Mesenteric fat pad (tissue), 1 donor: Measurements from ENCODE around the gene TMEM91. TPM values are rescaled to one million over a fixed set of nuclear protein-coding genes. Genes with fewer than 3 reads are reported as not detected.
A peak's percentile ranks its signal among the peaks of the same experiment; 100 is the strongest.
"Not testable (repeated sequence)": the region's sequence is repeated elsewhere in the genome, so short reads cannot be mapped to it uniquely, and the experiment has no call there.

Experiments
- DNase-seq: peaks from one replicate; pipeline ENCODE4 v3.0.0-alpha.2; 2020; ENCODE audit warnings: low spot score
- long read RNA-seq: library from polyadenylated mRNA; unstranded; transcript quantifications from one replicate; pipeline ENCODE4 v2.0.0, GENCODE V29; 2020
- total RNA-seq: library from RNA; stranded (reverse); fragmentation: NEBNext Ultra II Directional; extraction: Animal tissue kit (Norgen Biotek cat#: 25700); gene quantifications from one replicate; pipeline ENCODE4 v1.2.1, GENCODE V29; 2021
- donor health status: DM: yes; HTN: yes; CAD: no.

The TMEM91 gene
- 10.0 TPM for total RNA-seq
- long read RNA-seq, transcript TMEM91-210 (3 exons, 1,610 nt), result major isoform, 9 of 18 reads
- long read RNA-seq, partial matches to known transcripts, result 0 of 18 reads
- long read RNA-seq, other reads (novel, unspliced or antisense), result 5 of 18 reads

DNA sequence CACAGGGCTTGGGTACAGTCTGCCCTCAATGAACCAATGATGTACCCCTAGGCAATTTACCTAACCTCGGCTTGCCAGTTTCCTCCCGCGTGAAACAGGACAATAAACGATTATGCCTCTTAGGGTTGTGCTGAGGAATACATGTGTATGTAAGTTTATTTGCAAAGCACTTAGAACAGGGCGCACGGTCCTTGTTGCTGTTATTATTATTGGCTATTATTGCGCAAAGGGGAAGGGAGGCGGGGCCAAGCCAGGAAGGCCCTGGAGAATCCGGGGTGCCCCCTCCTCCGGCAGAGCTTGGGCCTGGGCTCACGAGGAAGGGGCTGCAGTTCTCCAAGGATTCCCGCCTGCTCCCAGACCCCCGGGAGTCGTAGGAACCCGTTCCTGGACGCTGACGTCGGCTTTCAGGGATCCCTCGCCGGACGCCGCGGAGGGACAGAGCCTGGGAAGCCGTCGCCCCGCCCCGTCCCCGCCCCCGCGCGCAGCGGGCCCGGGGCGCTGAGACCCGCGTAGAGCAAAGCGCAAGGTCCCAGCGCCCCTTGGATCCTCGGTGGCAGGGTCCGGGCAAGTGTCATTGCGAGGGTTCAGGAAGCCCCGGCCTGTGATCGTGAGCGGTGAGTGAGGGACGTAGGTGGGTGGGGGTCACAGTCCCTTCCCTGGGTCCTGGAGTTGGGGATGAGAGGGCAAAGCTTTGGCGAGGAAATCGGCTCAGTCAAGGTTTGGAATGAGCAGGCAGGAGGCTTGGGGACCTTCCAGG is at the start of gene TMEM91:
TMEM91 (plus strand) TSS at position 293 of the 757 bp plus-strand sequence. CDS start 1,777 bp downstream, outside the sequence.
- DNase-seq, result no peak

DNA sequence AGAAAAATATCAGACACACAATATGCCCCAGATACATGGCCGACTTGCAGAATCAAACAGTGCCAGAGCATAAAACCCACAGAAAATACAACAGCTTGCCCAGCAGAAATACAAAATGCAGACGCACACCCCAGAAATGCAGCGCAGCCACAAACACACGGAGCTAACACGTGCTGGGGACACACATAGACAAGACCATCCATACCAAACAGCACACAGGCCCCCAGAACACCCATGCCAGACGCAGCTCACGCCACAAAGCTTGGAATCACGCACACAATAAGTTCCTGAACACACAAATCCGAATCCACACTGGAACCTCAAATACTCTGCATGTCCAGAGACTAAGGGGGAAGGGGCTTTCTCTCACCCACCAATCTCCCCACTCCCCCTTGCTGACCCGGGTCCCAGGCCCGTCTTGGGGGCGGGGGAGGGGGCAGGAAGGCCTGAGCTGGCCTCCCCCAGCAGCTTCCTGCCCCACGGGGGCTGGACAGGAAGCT is 49.2 kb upstream of the TMEM91 start:
- DNase-seq, result no peak

DNA sequence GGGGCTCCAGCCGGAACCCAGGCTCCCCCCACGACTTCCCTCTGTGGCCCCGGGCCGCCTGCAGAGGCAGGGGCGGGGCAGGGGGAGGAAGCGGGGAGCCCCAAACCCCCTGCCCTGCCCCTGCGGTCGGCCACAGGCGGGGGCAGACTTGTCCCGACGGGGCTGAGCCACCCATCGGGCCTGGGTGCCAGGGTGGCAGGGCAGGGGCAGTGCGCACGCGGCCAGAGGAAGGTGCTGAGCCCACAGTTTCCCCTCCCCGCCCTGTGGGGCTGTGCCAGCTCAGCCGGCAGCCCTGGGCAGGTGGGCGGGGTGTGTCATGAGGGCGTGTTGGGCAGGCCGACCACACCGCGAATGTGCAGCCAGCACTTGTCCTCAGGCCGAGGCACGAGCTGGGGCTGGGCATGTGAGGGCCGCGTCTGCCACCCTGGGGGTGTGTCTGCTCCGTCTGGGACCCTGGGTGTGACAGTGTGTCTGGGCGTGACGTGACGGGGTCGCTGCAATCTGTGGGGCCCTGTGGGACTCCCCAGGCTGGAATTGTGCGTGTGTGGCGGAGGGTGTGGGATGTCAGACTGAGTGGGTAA is 48.7 kb upstream of the TMEM91 start:
- peak; percentile 93 for DNase-seq

DNA sequence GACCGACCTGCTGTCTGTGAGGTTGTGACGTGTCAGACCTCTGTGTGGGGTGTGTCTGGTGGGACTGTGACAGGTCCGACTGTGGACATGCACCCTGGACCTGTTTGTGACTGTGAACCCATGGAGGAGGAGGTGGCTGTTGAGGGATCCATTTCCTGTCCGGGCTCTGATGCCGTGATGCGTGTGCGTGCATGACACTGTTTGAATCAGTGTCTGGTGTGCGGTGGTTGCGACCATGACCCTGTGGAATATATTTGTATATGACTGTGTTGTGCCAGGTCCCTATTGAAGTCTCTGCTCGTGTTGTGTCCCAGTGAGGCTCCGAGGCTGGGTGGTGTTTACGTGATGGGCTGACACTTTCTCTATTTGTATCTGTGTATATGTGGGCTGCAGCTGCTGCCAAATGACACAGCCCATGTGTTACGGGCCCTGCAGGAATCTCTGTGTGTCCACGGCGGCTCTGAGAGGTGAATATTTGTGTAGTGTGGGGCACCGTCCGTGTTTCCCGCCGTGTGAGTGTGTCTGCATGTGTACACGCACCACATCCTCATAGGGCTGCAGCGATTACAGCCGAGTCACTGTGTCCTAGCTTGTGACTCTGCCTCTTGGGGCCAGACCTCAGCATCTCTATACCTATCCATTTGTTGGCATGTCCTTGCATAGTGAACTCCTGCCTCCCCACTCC is 48.0 kb upstream of the TMEM91 start:
- no peak for DNase-seq

DNA sequence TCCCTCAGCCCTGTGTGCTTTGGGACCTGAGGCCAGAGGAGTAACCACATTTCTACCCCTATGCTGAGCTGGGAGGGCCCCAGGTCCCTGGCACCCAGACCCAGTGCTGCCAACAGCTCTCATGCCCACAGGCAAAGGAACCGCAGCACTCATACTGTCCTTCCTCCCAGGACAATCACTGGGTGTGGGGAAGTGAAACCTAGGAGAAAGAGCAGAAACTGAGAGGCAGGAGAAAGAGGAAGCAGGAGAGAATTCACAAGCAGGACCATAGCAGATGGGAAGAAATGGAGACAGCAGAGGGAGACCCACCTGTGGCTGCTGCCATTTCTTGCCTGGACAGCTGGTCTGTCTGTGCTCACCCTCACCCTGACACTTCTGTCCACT is 47.5 kb upstream of the TMEM91 start:
- no peak for DNase-seq

DNA sequence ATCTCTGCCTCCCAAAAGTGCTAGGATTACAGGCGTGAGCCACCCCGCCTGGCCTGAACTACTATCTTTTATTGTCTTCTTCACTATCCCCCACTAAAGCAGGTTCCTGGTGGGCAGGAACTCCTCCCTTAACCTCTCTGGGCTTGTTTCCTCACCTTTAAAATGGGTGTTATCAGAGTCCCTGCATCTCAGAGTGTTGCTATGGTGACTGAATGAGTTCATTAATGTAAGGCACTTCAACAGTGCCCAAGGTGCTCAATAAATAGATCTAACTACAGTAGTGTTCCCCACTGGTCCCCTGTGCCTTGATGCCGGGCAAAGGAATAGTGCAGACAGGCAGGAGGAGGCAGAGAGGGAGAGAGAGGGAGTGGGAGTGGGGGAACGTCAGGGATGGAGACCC is 45.9 kb upstream of the TMEM91 start:
- no peak for DNase-seq

DNA sequence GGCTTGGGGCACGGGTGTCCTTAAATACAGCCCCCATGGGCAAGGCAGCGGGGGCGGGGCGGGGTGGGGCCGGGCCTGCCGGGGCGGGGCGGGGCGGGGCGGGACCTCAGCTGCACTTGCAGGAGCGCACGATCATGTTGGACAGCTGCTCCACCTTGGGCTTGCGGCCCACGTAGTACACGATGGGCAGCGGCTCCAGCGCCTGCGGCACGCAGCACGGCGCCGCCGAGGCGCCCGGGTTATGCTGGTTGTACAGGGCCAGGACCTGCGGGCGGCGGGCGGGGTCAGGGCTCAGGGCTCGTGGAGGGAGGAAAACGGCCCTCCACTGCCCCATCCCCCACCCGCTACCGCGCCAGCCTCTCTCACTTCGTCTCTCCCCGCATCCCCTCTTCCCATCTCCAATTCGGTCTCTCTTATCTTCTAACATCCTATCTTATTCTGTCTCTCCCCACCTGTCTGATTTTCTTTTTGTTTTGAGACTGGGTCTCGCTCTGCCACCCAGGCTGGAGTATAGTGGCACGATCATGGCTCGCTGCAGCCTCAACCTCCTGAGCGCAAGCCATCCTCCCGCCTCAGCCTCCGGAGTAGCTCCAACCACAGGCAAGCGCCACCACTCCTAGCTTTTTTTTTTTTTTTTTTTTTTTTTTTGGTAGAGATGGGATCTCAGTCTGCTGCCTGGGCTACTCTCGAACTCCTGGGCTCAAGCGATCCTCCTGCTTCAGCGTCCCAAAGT is 45.2 kb upstream of the TMEM91 start:
- no peak for DNase-seq

DNA sequence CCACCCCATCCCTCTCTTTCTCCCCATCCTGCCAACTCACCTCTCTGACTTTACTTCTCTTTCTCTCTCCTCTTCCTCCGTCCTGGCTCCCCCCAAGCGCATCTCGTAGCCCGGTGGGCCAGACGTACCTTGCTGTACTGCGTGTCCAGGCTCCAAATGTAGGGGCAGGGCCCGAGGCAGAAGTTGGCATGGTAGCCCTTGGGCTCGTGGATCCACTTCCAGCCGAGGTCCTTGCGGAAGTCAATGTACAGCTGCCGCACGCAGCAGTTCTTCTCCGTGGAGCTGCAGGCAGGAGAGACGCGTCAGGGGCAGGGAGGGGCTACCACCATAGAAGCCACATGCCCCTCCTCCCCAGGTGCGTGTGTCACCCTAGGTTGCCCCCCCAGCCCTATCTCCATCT is 44.3 kb upstream of the TMEM91 start:
- DNase-seq, result no peak

DNA sequence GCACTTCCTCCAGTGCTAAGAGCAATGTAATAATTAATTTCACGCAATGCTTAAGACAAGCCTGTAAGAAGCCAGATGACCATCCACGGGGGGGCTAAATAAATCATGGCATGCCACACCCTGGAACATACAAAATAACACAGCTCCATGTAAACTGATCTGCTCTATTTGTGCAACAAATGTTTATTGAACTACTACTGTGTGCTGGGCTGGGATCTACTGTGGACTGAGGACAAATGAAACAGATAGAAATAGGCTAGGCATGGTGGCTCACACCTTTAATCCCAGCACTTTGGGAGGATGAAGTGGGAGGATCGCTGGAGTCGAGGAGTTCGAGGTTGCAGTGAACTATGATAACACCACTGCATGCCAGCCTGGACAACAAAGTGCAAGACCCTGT is 43.9 kb upstream of the TMEM91 start:
- DNase-seq, result no peak

DNA sequence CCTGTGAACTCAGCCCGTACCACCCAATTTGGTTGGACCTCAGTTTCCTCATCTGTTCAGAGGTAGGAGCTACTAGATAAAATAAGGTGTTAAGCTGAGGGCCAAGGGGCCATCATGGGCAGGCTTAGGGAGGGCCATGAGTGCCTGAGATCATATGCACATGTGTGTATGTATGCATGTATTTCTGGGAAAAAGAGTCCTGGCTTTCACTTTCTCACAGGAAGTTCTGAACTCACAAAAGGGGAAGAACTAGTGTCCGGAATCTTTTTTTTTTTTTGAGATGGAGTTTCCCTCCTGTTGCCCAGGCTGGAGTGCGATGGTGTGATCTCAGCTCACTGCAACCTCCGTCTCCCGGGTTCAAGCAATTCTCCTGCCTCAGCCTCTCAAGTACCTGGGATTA is 41.5 kb upstream of the TMEM91 start:
- DNase-seq, result no peak

DNA sequence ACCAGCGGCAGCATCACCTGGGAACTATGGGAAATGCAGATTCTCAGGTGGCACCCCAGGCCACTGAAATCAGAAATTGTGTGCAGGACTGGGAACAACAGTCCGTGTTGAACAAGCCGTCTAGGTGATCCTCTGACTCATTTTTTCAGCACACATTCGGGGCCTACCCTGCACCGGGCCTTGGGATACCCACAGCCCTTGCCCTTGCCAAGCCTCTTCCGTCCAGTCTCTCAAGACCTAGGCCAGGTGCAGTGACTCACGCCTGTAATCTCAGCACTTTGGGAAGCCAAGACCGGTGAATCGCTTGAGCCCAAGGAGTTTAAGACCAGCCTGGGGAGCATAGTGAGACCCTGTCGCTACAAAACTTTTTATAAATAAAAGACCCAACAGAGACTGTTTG is 40.9 kb upstream of the TMEM91 start:
- DNase-seq, result no peak

DNA sequence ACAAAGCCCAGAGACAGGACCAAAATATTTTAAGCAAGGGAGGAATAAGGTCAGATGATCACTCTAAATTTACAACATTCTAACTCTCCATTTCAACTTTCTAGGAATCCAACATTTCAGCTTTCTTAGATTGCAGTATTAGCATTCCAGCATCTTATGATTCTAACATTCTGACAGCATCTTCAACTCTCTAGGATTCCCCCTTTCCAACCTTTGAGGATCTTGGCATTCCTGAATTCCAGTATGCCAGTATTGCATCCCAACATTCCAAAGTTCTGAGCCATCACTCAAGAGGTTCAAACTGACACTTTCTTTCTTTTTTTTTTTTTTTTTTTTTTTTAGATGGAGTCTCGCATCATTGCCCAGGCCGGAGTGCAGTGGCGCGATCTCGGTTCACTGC is 36.4 kb upstream of the TMEM91 start:
- no peak for DNase-seq

DNA sequence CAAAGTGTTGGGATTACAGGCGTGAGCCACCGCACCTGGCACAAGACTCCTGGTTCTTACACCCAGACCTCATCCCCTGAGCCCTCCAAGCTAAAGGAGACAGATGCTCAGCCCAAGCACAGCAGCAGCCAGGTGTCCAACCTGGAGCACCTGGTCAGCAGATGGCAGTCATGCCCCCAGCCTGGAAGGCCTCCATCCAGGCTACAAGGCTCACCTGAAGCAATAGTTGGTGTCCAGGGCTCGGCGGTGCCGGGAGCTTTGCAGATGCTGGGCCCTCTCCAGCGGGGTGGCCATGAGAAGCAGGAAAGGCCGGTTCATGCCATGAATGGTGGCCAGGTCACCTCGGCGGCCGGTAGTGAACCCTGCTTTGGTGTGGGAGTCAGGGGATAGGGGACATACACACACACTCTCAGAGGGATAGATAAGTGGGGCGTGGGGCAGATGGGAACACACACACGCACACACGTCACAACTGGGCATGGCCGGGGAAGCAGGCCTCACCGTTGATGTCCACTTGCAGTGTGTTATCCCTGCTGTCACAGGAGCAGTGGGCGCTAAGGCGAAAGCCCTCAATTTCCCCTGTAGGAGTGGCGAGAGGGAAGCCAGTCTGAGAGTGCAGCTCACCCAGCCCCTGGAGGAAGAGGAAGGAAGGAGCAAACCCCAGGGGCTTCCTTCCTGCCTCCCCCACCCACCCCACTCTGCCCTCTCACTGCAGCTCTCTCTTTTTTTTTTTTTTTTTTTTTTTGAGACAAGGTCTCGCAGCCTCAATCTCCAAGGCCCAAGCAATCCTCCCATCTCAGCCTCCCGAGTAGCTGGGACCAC is 34.5 kb upstream of the TMEM91 start:
- DNase-seq, result no peak

DNA sequence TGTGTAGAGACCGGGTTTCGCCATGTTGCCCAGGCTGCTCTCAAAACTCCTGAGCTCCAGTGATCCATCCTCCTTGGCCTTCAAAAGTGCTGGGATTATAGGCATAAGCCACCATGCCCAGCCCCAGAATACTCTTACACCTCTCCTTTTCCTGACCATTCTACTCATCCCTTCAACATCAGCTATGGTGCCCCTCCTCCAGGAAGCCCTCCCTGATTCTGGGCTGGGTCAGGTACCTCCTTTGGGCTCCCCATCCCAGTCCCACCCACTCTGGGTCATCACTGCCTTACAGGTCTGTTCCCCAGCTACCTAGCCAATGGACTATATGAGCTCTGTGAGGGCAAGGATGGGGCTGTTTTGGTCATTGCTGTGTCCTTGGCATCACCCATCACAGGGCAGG is 32.2 kb upstream of the TMEM91 start:
- no peak for DNase-seq

DNA sequence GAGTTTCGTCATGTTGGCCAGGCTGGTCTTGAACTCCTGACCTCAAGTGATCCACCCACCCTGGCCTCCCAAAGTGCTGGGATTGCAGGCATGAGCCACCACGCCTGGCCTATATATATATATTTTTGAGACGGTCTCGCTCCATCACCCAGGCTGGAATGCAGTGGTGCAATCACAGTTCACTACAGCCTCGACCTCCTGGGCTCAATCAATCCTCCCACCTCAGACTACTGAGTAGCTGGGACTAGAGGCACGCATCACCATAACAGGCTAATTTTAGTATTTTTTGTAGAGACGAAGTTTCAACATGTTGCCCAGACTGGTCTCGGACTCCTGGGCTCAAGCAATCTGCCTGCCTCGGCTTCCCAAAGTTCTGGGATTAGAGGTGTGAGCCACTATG is 29.4 kb upstream of the TMEM91 start:
- not testable (repeated sequence) for DNase-seq

DNA sequence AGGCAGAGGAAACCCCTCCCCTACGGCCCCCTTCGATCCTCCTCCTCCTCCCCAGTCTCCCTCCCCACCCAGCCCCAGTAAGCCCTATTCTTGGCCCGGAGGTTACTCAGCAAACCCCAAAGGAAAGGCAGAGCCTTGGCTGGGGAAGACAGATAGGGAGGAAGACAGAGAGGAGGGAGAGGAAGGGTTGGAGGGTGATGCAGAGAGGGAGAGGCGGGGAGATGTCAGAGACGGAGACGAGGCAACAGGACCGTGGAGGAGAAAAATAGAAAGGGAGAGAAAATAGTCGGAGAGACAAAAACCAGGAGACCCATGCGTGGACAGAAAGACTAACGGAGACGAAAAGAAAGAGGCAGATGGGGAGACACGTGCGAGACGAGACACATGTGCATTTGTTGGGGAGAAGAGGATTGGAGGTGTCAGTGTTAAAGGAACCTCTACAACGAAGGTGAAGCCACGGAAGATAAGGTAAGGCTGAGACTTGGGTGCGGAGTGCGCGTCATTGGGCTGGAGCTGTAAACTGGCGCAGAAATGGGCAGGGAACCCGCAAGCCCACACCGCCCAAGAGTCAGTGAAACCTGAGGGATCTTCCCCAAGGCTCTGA is 25.5 kb upstream of the TMEM91 start:
- DNase-seq, result no peak

DNA sequence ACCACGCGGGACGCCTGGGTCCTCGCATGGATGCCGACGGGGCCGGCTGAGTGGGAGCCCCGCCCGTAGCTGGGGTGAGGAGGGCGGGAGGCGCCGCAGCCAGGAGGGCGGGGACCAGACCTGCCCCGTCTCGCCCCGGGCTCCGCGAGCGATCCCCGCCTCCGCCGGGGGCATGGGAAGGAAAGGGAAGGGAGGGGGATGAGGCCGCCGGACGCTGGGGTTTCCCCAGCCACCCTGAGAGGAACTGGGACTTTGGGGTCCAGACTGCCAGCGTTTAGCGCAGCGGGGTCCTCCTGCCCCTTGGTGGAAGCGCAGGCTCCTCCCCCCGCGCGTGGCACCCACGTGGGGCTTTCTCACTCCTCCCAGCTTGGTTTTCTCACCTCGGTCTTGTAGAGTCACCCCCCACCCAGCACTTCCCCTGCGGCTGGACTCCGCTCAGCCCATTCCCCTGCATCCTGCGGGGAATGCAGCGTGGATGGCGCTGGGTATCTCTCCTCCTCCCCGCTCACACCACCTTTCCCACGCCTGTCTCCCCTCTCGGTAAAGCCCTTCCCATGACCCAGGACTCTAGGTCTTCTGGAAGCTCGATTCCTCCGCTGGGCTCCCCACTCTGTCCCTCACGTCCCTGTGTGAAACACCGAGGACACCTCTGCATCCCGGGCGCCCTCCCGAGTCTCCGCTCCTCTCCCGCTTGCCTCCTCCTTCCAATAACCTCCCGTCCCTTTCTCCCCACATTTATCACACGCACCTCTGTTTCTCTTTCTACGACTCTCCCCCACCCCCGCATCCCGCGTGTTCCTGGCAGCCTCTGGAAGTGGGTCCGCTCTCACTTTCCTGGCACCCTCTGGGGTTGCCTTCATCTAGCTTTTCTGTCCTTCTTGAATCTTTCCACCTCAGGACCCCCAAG is 24.7 kb upstream of the TMEM91 start:
- peak; percentile 92 for DNase-seq

DNA sequence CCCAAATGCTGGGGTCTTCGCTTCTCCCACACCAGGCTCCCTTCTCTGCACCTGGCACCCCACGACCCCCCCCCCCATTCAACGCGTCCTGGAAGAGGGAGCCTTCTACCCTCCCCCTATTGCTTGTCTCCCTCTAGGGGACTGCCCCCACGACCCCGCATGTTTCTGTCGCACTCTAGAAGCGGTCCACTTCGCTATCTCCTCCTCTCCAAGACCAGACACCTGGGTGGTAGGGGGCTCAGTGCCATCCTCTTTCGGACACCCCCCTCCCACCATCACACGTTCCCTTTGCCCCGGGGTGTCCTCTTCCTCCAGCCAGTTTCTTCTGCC is 24.1 kb upstream of the TMEM91 start:
- DNase-seq, result no peak
